SU-DHL-6 (cell line): ENCODE data around the gene BMP7.

ENCODE experiments used
- EZH2phosphoT487 ChIP-seq: fragments of 200-600 bp; sonication (generic), shearing (Covaris generic); conservative IDR thresholded peaks from 2 replicates; pipeline ENCODE4 v1.6.1; 2018; ENCODE audit warnings: mild to moderate bottlenecking, antibody characterized with exemption, low read length, moderate library complexity, mixed read lengths
- TF ChIP-seq, protein P1 (sequence below): fragments of 200-600 bp; sonication (generic); IDR thresholded peaks from one replicate; pipeline ENCODE4 v1.5.1; 2017; ENCODE audit warnings: antibody characterized with exemption, mild to moderate bottlenecking, low read length, moderate library complexity; ENCODE audit not compliant: insufficient read depth, poor library complexity, severe bottlenecking

DNA sequence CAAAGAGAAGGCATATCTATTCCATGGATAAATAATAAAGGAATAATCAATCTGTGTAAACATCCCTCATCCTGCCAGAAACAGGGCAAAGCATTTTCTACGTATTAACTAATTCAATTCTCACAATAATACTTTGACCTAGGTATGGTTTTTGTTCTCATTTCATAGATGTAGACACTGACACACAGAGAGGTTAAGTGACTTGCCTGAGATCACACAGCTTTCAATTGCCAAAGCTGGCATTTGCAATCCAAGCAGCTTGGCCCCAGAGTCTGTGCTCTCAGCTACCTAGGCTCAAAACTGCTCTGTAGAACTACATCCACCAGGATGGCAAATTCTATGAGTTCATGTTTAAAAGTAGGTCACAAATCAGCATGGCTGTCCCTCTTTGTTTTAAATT, 124.9 kb downstream of the BMP7 start:
- TF ChIP-seq, protein P1, sequence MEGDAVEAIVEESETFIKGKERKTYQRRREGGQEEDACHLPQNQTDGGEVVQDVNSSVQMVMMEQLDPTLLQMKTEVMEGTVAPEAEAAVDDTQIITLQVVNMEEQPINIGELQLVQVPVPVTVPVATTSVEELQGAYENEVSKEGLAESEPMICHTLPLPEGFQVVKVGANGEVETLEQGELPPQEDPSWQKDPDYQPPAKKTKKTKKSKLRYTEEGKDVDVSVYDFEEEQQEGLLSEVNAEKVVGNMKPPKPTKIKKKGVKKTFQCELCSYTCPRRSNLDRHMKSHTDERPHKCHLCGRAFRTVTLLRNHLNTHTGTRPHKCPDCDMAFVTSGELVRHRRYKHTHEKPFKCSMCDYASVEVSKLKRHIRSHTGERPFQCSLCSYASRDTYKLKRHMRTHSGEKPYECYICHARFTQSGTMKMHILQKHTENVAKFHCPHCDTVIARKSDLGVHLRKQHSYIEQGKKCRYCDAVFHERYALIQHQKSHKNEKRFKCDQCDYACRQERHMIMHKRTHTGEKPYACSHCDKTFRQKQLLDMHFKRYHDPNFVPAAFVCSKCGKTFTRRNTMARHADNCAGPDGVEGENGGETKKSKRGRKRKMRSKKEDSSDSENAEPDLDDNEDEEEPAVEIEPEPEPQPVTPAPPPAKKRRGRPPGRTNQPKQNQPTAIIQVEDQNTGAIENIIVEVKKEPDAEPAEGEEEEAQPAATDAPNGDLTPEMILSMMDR: no peak
- no peak for TF ChIP-seq EZH2phosphoT487
